ENCODE measurements around the gene CYP2E1. TPM values are rescaled to one million over a fixed set of nuclear protein-coding genes. Genes with fewer than 3 reads are reported as not detected.

Gene CYP2E1
- total RNA-seq, 1 experiment from 2014 or later: not detected

DNA sequence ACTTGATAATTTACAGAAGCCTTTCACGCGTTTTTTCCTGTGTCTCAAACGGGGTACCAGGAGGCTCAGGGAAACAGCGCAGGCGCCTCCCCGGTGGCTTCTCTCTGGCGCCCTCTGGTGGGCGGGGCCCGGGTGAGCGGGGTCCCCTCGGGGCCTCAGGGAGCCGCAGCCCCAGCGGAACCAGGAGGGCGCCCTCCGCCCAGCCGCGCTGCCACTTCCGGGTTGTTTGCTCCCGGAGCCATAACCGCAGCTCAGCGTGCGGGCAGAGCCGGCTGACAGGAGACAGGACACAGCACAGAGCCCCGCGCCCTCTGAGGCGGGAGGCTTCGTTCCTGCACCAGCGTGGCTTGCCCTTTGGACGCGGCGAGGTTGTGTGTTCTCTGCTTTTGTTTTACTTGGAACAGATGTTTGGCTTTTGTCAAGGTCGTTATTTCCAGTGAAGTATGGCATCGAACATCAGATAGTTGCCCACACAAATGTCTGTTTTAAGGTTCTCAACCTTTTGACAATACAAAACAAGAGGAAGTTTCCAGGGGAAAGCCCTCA, 6.9 kb upstream of the CYP2E1 start:
- peak; percentile 92 to 98 for DNase-seq
- H3K27ac Mint-ChIP-seq (ENCODE audit: unreplicated experiment): peak overlapping the region; percentile 30
- peak overlapping the region; percentile 61 for H3K4me3 ChIP-seq (ENCODE audit: low read depth, low read length)
- ChIA-PET CTCF (interaction anchor here (0.6 to 1.4 kb wide), 4 partner anchors 11 to 213 kb away, joined by 3 to 7 read pairs (median 4); no protein-coding TSS in a partner anchor), POLR2A (no interaction called here)
- H3K27me3 Mint-ChIP-seq (ENCODE audit: insufficient read depth, unreplicated experiment): peaks cover 15% of the 10 kb centered on the region
- H3K4me3 Mint-ChIP-seq (ENCODE audit: unreplicated experiment): peak overlapping the region; percentile 72
- H3K36me3 Mint-ChIP-seq (ENCODE audit: insufficient read depth, unreplicated experiment): no peaks in the 10 kb centered on the region
- H3K27me3 ChIP-seq (replicated peaks; ENCODE audit: control insufficient read depth, insufficient read depth, low read length): no peaks in the 10 kb centered on the region
- no peaks in the 10 kb centered on the region for H3K36me3 ChIP-seq (ENCODE audit: control insufficient read depth, insufficient read depth, low read length)
- TF ChIP-seq, protein P1, sequence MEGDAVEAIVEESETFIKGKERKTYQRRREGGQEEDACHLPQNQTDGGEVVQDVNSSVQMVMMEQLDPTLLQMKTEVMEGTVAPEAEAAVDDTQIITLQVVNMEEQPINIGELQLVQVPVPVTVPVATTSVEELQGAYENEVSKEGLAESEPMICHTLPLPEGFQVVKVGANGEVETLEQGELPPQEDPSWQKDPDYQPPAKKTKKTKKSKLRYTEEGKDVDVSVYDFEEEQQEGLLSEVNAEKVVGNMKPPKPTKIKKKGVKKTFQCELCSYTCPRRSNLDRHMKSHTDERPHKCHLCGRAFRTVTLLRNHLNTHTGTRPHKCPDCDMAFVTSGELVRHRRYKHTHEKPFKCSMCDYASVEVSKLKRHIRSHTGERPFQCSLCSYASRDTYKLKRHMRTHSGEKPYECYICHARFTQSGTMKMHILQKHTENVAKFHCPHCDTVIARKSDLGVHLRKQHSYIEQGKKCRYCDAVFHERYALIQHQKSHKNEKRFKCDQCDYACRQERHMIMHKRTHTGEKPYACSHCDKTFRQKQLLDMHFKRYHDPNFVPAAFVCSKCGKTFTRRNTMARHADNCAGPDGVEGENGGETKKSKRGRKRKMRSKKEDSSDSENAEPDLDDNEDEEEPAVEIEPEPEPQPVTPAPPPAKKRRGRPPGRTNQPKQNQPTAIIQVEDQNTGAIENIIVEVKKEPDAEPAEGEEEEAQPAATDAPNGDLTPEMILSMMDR (IDR thresholded peaks at IDR 0.05; ENCODE audit: insufficient read depth in 1 of 2, low read depth in 1 of 2, low read length in 1 of 2, severe bottlenecking in 1 of 2, unreplicated experiment in 1 of 2): peak; percentile 96 to 98
- no TSS peak for BruUV-seq (replicated peaks)
- peaks cover 29% of the 10 kb centered on the region for H3K9me3 Mint-ChIP-seq (ENCODE audit: unreplicated experiment)
- H3K9me3 ChIP-seq: peaks cover 6% of the 10 kb centered on the region; the same call in 1 of the 2 replicates
- H3K4me1 ChIP-seq: peaks cover 11% of the 10 kb centered on the region
- peaks cover 11% of the 10 kb centered on the region for H3K4me1 Mint-ChIP-seq (ENCODE audit: low read depth, unreplicated experiment)
- intact Hi-C loops (cut with micrococcal nuclease; ENCODE audit: unreplicated experiment): loop anchor here (1.0 kb wide), 2 partner anchors 81 to 191 kb away; no protein-coding TSS in a partner anchor

DNA sequence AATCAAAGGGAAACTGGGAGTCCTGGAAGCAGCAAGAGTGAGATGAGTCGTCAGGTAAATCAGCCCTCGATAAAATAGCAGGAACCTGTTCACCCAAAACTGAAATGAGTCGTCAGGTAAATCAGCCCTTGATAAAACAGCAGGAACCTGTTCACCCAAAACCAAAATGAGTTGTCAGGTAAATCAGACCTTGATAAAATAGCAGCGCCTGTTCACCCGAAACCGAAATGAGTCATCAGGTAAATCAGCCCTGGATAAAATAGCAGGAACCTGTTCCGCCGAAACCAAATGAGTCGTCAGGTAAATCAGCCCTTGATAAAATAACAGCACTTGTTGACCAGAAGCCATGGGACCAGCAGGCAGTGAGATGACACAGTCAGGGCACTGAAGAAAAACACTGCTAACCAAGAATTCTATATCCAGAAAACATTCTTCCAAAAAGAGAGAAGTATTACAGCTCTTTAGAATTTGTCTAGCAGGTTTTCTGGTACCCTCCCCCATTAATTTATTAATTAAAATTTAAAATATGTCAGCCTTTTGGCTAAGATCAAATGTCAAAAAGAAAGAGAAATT, 3.4 kb upstream of the CYP2E1 start:
- intact Hi-C loops (cut with micrococcal nuclease; ENCODE audit: unreplicated experiment): no loop called here

DNA sequence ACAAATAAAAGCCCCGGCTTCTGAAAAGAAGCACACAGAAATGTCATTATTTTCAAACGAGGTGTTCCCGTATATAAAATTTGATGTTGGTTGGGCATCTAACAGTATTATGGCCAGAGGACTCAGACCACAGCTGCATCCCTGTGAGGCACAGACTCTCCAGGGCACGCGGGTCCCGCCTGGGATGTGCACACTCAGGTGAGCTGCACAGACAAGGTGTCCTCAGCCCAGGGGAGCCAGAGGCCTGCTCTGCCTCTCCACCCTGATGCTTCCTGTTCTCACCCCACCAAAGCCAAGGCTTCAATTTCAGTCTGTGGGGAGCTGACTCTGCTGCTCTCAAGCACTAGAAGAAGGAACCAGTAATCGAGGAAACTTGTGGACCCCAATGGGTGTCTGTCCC, 1.7 kb upstream of the CYP2E1 start:
- Mint-ChIP-seq H3K27me3 (ENCODE audit: insufficient read depth, unreplicated experiment) (peaks cover 13% of the 10 kb centered on the region), H3K36me3 (ENCODE audit: insufficient read depth, unreplicated experiment) (no peaks in the 10 kb centered on the region), H3K27ac (ENCODE audit: unreplicated experiment) (no peak overlapping the region), H3K9me3 (ENCODE audit: unreplicated experiment) (peaks cover 10% of the 10 kb centered on the region), H3K4me1 (ENCODE audit: low read depth, unreplicated experiment) (no peaks in the 10 kb centered on the region), H3K4me3 (ENCODE audit: unreplicated experiment) (no peak overlapping the region)
- no peak for DNase-seq
- TF ChIP-seq, protein P1 (IDR thresholded peaks at IDR 0.05; ENCODE audit: insufficient read depth in 1 of 2, low read depth in 1 of 2, low read length in 1 of 2, severe bottlenecking in 1 of 2, unreplicated experiment in 1 of 2): no peak
- Histone ChIP-seq H3K36me3 (ENCODE audit: control insufficient read depth, insufficient read depth, low read length) (no peaks in the 10 kb centered on the region), H3K9me3 (no peaks in the 10 kb centered on the region; the same call in 1 of the 2 replicates), H3K4me3 (ENCODE audit: low read depth, low read length) (no peak overlapping the region), H3K4me1 (no peaks in the 10 kb centered on the region), H3K27me3 (replicated peaks; ENCODE audit: control insufficient read depth, insufficient read depth, low read length) (no peaks in the 10 kb centered on the region)
- ChIA-PET POLR2A (no interaction called here), CTCF (no interaction called here)
- BruUV-seq (replicated peaks): no TSS peak
- intact Hi-C loops (cut with micrococcal nuclease; ENCODE audit: unreplicated experiment): no loop called here

More for the DNA sequence above, 3.4 kb upstream of the CYP2E1 start:
- Mint-ChIP-seq H3K4me3 (ENCODE audit: unreplicated experiment) (no peak overlapping the region), H3K36me3 (ENCODE audit: insufficient read depth, unreplicated experiment) (no peaks in the 10 kb centered on the region), H3K27me3 (ENCODE audit: insufficient read depth, unreplicated experiment) (peaks cover 12% of the 10 kb centered on the region), H3K27ac (ENCODE audit: unreplicated experiment) (no peak overlapping the region), H3K9me3 (ENCODE audit: unreplicated experiment) (peaks cover 10% of the 10 kb centered on the region), H3K4me1 (ENCODE audit: low read depth, unreplicated experiment) (peaks cover 11% of the 10 kb centered on the region)
- CTCF ChIA-PET: no interaction called here
- no TSS peak for BruUV-seq (replicated peaks)
- no peak for DNase-seq
- no peaks in the 10 kb centered on the region; the same call in 1 of the 2 replicates for H3K9me3 ChIP-seq
- no peaks in the 10 kb centered on the region for H3K36me3 ChIP-seq (ENCODE audit: control insufficient read depth, insufficient read depth, low read length)
- H3K4me1 ChIP-seq: peaks cover 10% of the 10 kb centered on the region
- TF ChIP-seq, protein P1 (IDR thresholded peaks at IDR 0.05; ENCODE audit: insufficient read depth in 1 of 2, low read depth in 1 of 2, low read length in 1 of 2, severe bottlenecking in 1 of 2, unreplicated experiment in 1 of 2): no peak
- POLR2A ChIA-PET: no interaction called here
- H3K27me3 ChIP-seq (replicated peaks; ENCODE audit: control insufficient read depth, insufficient read depth, low read length): no peaks in the 10 kb centered on the region
- H3K4me3 ChIP-seq (ENCODE audit: low read depth, low read length): no peak overlapping the region

Data from Caco-2 (cell line).